Stimulated activated CD4-positive, alpha-beta T cell treated with anti-CD3 and anti-CD28 coated beads, Interleukin-15, amount 100 ng/mL, for 48 hours (primary cell): ENCODE results near the gene PTBP2.

ENCODE experiments used
- DNase-seq, 2 donors: peaks; one replicate each; pipeline ENCODE4 v3.0.0-alpha.2; 2020; ENCODE audit warnings: low read depth in 2 of 2

Gene PTBP2

GRCh38 chr1:96820671-96821070, 99.1 kb downstream of the PTBP2 start:
- DNase-seq, result no peak

GRCh38 chr1:96825231-96825630, 103.6 kb downstream of the PTBP2 start:
- no peak for DNase-seq

DNA sequence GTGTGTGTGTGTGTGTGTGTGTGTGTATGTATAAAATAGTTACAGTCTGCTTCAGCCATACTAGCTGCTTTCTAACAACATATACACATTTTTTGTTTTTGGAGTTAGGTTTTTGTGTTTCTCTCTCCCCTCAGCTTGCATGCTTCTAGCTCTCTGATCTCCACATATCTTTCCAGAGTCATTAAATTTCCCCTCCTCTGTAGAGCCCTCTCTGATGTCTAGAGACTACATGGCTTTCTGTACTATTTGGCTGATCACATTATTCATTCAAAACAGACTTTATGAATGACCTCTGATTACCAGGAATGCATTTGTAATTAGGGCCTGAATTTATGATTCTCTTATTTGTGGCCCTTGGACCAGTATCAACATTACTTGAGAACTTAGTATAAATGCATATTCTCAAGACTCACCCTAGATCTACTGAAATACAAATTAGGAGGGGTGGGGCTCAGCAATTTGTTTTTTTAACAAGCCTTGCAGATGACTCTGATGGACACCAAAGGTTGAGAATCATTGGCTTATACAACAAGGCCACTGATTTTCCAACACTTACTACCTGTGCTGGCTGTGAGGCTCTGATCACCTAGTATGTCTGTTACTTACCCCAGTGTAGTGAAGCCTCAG, 104.5 kb downstream of the PTBP2 start:
- no peak for DNase-seq

DNA sequence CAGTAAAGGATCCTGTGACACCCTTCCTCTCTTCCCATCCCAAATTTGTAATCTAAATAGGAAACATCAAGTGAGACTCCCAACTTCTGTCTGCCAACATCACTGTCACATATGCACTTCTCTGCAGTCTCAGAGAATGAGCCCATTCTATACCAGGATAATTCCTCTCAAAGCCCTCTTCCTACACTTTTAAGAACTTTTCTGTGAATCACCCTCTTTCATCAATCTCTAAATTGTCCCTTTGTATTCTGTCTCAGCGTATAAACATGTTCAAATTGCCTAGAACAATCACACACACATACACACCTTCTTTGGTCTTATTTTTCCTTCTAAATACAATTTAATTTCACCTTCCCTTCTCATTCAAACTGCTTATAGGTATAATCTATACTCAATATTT, 111.8 kb downstream of the PTBP2 start:
- no peak for DNase-seq

GRCh38 chr1:96834986-96835385, 113.4 kb downstream of the PTBP2 start:
- DNase-seq, result no peak

DNA sequence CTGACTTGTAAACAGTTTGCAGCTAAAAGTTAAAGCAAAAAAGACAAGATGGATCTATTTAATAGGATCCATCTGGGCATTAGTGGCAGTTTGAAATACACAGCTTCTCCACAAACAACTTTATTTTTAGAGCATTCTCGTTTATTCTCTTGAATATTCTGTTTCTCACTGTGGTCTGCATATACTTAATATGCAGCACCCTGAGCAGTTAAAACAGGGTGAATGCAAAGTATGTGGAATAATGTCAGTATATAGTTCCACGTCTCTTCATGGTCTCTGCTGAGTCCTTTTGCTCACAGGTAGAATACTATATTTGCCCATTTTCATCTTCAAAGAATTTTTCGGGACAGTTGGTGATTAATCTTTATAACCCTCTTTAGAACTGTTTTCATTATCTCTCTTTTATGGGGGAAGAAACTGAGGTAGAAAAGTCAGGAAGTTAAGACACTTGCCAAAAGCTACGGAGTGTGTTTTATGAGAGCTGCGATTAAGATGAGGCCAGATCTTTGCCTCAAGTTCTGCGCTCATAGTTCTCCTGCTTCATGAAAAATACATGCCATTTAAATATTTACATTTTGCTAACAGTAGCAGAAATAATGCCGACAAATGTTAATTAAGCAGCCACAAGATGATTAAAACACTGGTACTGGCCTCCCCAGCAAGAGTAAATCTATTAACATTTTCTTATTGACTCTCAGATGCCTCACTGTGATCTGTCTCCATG, 115.6 kb downstream of the PTBP2 start:
- no peak for DNase-seq

DNA sequence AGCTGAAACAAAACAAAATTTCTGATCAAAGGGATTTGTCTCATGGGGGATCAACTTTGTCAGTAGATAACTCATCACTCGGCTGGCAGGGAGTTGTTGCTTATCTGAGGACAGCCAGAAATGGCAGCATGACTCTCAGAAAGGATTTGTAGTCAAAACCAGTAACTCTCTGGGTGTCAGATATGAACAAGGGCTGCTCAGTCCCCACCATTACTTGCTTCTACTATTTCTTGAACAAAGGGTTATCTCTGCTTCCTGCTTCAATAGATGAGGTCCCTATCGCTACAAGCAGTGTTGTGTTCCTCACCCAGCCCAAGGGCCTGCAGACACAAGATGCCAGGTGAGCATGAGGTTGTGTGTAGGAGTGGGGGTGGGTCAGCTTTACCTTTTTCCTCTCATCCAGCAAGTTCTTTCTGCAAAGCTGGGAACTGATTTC, 116.2 kb downstream of the PTBP2 start:
- DNase-seq, result no peak

GRCh38 chr1:96840396-96840795, 118.8 kb downstream of the PTBP2 start:
- DNase-seq, result no peak

- DNase-seq, result no peak
Observed at GRCh38 chr1:96842215-96842614, 120.6 kb downstream of the PTBP2 start.

DNA sequence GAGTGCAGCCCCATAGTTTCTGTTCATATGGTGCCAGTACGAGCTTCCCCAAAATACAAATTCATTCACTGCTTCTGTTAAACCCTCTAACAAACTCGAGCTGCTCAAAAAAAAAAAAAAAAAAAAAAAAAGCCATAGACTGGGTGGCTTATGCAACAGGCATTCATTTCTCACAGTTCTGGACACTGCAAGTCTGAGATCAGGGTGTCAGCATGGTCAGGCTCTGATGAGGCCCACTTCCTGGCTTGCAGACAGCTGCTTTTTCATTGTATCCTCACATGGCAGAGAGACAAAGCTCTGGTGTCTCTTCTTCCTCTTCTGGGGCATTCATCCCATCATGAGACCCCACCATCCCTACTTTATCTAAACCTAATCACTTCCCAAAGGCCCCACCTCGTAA, 121.6 kb downstream of the PTBP2 start:
- DNase-seq, result no peak

GRCh38 chr1:96843601-96844000, 122.0 kb downstream of the PTBP2 start:
- DNase-seq, result no peak

GRCh38 chr1:96845464-96845863, 123.9 kb downstream of the PTBP2 start:
- DNase-seq, result peak in 1 of 2 donors; percentile 12

- no peak for DNase-seq
Observed at GRCh38 chr1:96861836-96862235, 140.3 kb downstream of the PTBP2 start.

GRCh38 chr1:96863449-96863848, 141.9 kb downstream of the PTBP2 start:
- DNase-seq, result no peak
